ENCODE results near the gene PTH2R.
"Not testable (repeated sequence)": the region's sequence is repeated elsewhere in the genome, so short reads cannot be mapped to it uniquely, and the experiment has no call there.

Gene PTH2R

GRCh38 chr2:208441951-208442350 is 35.4 kb downstream of the PTH2R start:
- H3K36me3 Mint-ChIP-seq (ENCODE audit: low read depth): no peaks in the 10 kb centered on the region
- no peak overlapping the region for H3K27ac Mint-ChIP-seq
- H3K4me1 Mint-ChIP-seq: no peaks in the 10 kb centered on the region
- H3K27me3 Mint-ChIP-seq (ENCODE audit: low read depth): peaks cover under 1% of the 10 kb centered on the region
- no peaks in the 10 kb centered on the region for H3K9me3 Mint-ChIP-seq
- H3K4me3 Mint-ChIP-seq: no peak overlapping the region
- no peak for TF ChIP-seq CTCF (IDR thresholded peaks at IDR 0.05; ENCODE audit: unreplicated experiment in 3 of 3)

- H3K27ac Mint-ChIP-seq; H3K4me3 Mint-ChIP-seq; H3K27me3 Mint-ChIP-seq (ENCODE audit: low read depth); H3K9me3 Mint-ChIP-seq; H3K36me3 Mint-ChIP-seq (ENCODE audit: low read depth); H3K4me1 Mint-ChIP-seq: not testable (repeated sequence)
These were observed 40.9 kb downstream of the PTH2R start for GRCh38 chr2:208447447-208447846.

GRCh38 chr2:208451061-208451460 is 44.5 kb downstream of the PTH2R start:
- Mint-ChIP-seq H3K27ac (no peak overlapping the region), H3K4me3 (no peak overlapping the region), H3K36me3 (ENCODE audit: low read depth) (no peaks in the 10 kb centered on the region)

GRCh38 chr2:208454861-208455260 is 48.3 kb downstream of the PTH2R start:
- Mint-ChIP-seq H3K36me3 (ENCODE audit: low read depth) (no peaks in the 10 kb centered on the region), H3K4me1 (no peaks in the 10 kb centered on the region), H3K4me3 (no peak overlapping the region), H3K27ac (no peak overlapping the region), H3K9me3 (no peaks in the 10 kb centered on the region), H3K27me3 (ENCODE audit: low read depth) (no peaks in the 10 kb centered on the region)
- no peak for TF ChIP-seq CTCF (IDR thresholded peaks at IDR 0.05; ENCODE audit: unreplicated experiment in 3 of 3)

More at GRCh38 chr2:208451061-208451460, 44.5 kb downstream of the PTH2R start:
- TF ChIP-seq CTCF (IDR thresholded peaks at IDR 0.05; ENCODE audit: unreplicated experiment in 3 of 3): no peak
- Mint-ChIP-seq H3K27me3 (ENCODE audit: low read depth) (no peaks in the 10 kb centered on the region), H3K4me1 (no peaks in the 10 kb centered on the region), H3K9me3 (no peaks in the 10 kb centered on the region)

- H3K27ac Mint-ChIP-seq: no peak overlapping the region
- peaks cover 22% of the 10 kb centered on the region for H3K4me1 Mint-ChIP-seq
- TF ChIP-seq CTCF (IDR thresholded peaks at IDR 0.05; ENCODE audit: unreplicated experiment in 3 of 3): no peak
- no peaks in the 10 kb centered on the region for H3K27me3 Mint-ChIP-seq (ENCODE audit: low read depth)
- H3K4me3 Mint-ChIP-seq: no peak overlapping the region
- peaks cover 2% of the 10 kb centered on the region for H3K9me3 Mint-ChIP-seq
- no peaks in the 10 kb centered on the region for H3K36me3 Mint-ChIP-seq (ENCODE audit: low read depth)
These were observed 57.1 kb downstream of the PTH2R start for GRCh38 chr2:208463721-208464120.

- no peak overlapping the region for H3K27ac Mint-ChIP-seq
- no peak for TF ChIP-seq CTCF (IDR thresholded peaks at IDR 0.05; ENCODE audit: unreplicated experiment in 3 of 3)
- H3K27me3 Mint-ChIP-seq (ENCODE audit: low read depth): no peaks in the 10 kb centered on the region
- no peaks in the 10 kb centered on the region for H3K36me3 Mint-ChIP-seq (ENCODE audit: low read depth)
- H3K4me3 Mint-ChIP-seq: no peak overlapping the region
- peaks cover 2% of the 10 kb centered on the region for H3K9me3 Mint-ChIP-seq
- peaks cover 24% of the 10 kb centered on the region for H3K4me1 Mint-ChIP-seq
These were observed 57.6 kb downstream of the PTH2R start for GRCh38 chr2:208464205-208464604.
